Measurements from ENCODE around the gene LBHD2.
"Not testable (repeated sequence)": the region's sequence is repeated elsewhere in the genome, so short reads cannot be mapped to it uniquely, and the experiment has no call there.

The LBHD2 gene

GRCh38 chr14:103084021-103084919 is at the start of gene LBHD2:
LBHD2 (plus strand) TSS chr14:103084210; CDS start chr14:103086013, 1,803 bp downstream.
- DNase-seq = peak in 2 of 3 experiments; percentile 24 to 25

- DNase-seq = no peak
These were observed 42.5 kb upstream of the LBHD2 start for GRCh38 chr14:103041464-103041863.

GRCh38 chr14:103043257-103044015 is 40.6 kb upstream of the LBHD2 start:
- DNase-seq = no peak

- DNase-seq = no peak
These were observed 38.6 kb upstream of the LBHD2 start for GRCh38 chr14:103045371-103045869.

GRCh38 chr14:103047453-103047852 is 36.6 kb upstream of the LBHD2 start:
- not testable (repeated sequence) for DNase-seq

- DNase-seq = no peak
These were observed 33.1 kb upstream of the LBHD2 start for GRCh38 chr14:103050935-103051334.

GRCh38 chr14:103052407-103052806 is 31.6 kb upstream of the LBHD2 start:
- DNase-seq = no peak

GRCh38 chr14:103055695-103056094 is 28.3 kb upstream of the LBHD2 start:
- DNase-seq = no peak

GRCh38 chr14:103056322-103057027 is 27.5 kb upstream of the LBHD2 start:
- peak; percentile 20 to 67 (median 64) for DNase-seq

GRCh38 chr14:103057028-103057371 is 27.0 kb upstream of the LBHD2 start:
- peak; percentile 52 to 64 (median 59) for DNase-seq

- peak; percentile 93 to 96 (median 96) for DNase-seq
These were observed 26.4 kb upstream of the LBHD2 start, which contains the start of gene CDC42BPB for GRCh38 chr14:103057372-103058163. CDC42BPB (minus strand) TSS chr14:103057549; CDS start chr14:103057173, 376 bp downstream.

- no peak for DNase-seq
These were observed 25.6 kb upstream of the LBHD2 start for GRCh38 chr14:103058164-103059055.

GRCh38 chr14:103059556-103059955 is 24.5 kb upstream of the LBHD2 start:
- no peak for DNase-seq

GRCh38 chr14:103061482-103061976 is 22.5 kb upstream of the LBHD2 start:
- DNase-seq = peak in 1 of 3 experiments; percentile 22

- no peak for DNase-seq
These were observed 19.6 kb upstream of the LBHD2 start for GRCh38 chr14:103064436-103064835.

- no peak for DNase-seq
These were observed 19.0 kb upstream of the LBHD2 start for GRCh38 chr14:103064978-103065377.

- DNase-seq = no peak
These were observed 18.1 kb upstream of the LBHD2 start for GRCh38 chr14:103065861-103066260.

GRCh38 chr14:103066399-103066798 is 17.6 kb upstream of the LBHD2 start:
- DNase-seq = no peak

GRCh38 chr14:103067231-103067954 is 16.6 kb upstream of the LBHD2 start:
- no peak for DNase-seq

All from NCI-H1417 (cell line).